HG02571 (cell line): ENCODE results near the gene FRY.

ENCODE experiments used
- ATAC-seq: cut with Tn5 transposase; IDR thresholded peaks from one replicate; pipeline ENCODE4 v1.9.1; 2021; ENCODE audit warnings: mild to moderate bottlenecking, moderate library complexity; ENCODE audit not compliant: unreplicated experiment

The FRY gene

GRCh38 chr13:32126278-32126677, 94.7 kb downstream of the FRY start:
- no peak for ATAC-seq

GRCh38 chr13:32126756-32127155, 95.2 kb downstream of the FRY start:
- no peak for ATAC-seq

- ATAC-seq: no peak
Measured at GRCh38 chr13:32127691-32128090, 96.1 kb downstream of the FRY start.

GRCh38 chr13:32134241-32135055, 102.9 kb downstream of the FRY start:
- no peak for ATAC-seq

- no peak for ATAC-seq
Measured at GRCh38 chr13:32135056-32135390, 103.4 kb downstream of the FRY start.

- no peak for ATAC-seq
Measured at GRCh38 chr13:32135655-32136054, 104.1 kb downstream of the FRY start.

GRCh38 chr13:32136061-32136460, 104.5 kb downstream of the FRY start:
- no peak for ATAC-seq

- ATAC-seq: no peak
Measured at GRCh38 chr13:32136716-32137115, 105.1 kb downstream of the FRY start.

GRCh38 chr13:32139251-32139650, 107.7 kb downstream of the FRY start:
- no peak for ATAC-seq

- ATAC-seq: no peak
Measured at GRCh38 chr13:32140109-32140508, 108.5 kb downstream of the FRY start.

- no peak for ATAC-seq
Measured at GRCh38 chr13:32141462-32141861, 109.9 kb downstream of the FRY start.

- ATAC-seq: no peak
Measured at GRCh38 chr13:32142115-32142514, 110.5 kb downstream of the FRY start.

GRCh38 chr13:32142956-32143375, 111.4 kb downstream of the FRY start:
- ATAC-seq: no peak

- no peak for ATAC-seq
Measured at GRCh38 chr13:32147193-32147592, 115.6 kb downstream of the FRY start.

- no peak for ATAC-seq
Measured at GRCh38 chr13:32147976-32148375, 116.4 kb downstream of the FRY start.

- ATAC-seq: no peak
Measured at GRCh38 chr13:32150239-32150638, 118.7 kb downstream of the FRY start.

- ATAC-seq: no peak
Measured at GRCh38 chr13:32150794-32151193, 119.2 kb downstream of the FRY start.

- ATAC-seq: no peak
Measured at GRCh38 chr13:32151240-32151639, 119.7 kb downstream of the FRY start.

GRCh38 chr13:32153056-32153455, 121.5 kb downstream of the FRY start:
- ATAC-seq: no peak

- no peak for ATAC-seq
Measured at GRCh38 chr13:32159137-32159869, 127.7 kb downstream of the FRY start.

GRCh38 chr13:32162395-32163005, 130.9 kb downstream of the FRY start:
- no peak for ATAC-seq
